NCI-H146 (cell line): ENCODE results near the gene CELF4.

Experiments
- DNase-seq: peaks from one replicate; lab custom pipeline; 2025; lab: John Stamatoyannopoulos, UW

CELF4 gene

GRCh38 chr18:37318360-37319355 lies 246.9 kb downstream of the CELF4 start:
- DNase-seq, result no peak

- DNase-seq, result no peak
These were observed 248.1 kb downstream of the CELF4 start for GRCh38 chr18:37317486-37317885.

GRCh38 chr18:37316468-37316867 lies 249.1 kb downstream of the CELF4 start:
- DNase-seq, result no peak

GRCh38 chr18:37315935-37316334 lies 249.7 kb downstream of the CELF4 start:
- peak; percentile 91 for DNase-seq

- no peak for DNase-seq
These were observed 251.1 kb downstream of the CELF4 start for GRCh38 chr18:37314534-37314933.

GRCh38 chr18:37313624-37314023 lies 252.0 kb downstream of the CELF4 start:
- DNase-seq, result no peak

- peak; percentile 35 for DNase-seq
These were observed 255.7 kb downstream of the CELF4 start for GRCh38 chr18:37309861-37310260.

- no peak for DNase-seq
These were observed 256.5 kb downstream of the CELF4 start for GRCh38 chr18:37309059-37309458.

GRCh38 chr18:37307181-37307580 lies 258.4 kb downstream of the CELF4 start:
- no peak for DNase-seq

GRCh38 chr18:37306432-37306831 lies 259.2 kb downstream of the CELF4 start:
- DNase-seq, result no peak

- peak; percentile 22 for DNase-seq
These were observed 260.5 kb downstream of the CELF4 start for GRCh38 chr18:37305066-37305465.

GRCh38 chr18:37304012-37304680 lies 261.5 kb downstream of the CELF4 start:
- DNase-seq, result no peak

- DNase-seq, result no peak
These were observed 262.6 kb downstream of the CELF4 start for GRCh38 chr18:37303009-37303408.

- no peak for DNase-seq
These were observed 263.1 kb downstream of the CELF4 start for GRCh38 chr18:37302519-37302918.

GRCh38 chr18:37299471-37300304 lies 265.9 kb downstream of the CELF4 start:
- peak; percentile 94 for DNase-seq

- peak; percentile 22 for DNase-seq
These were observed 266.8 kb downstream of the CELF4 start for GRCh38 chr18:37298816-37299215.

- DNase-seq, result no peak
These were observed 268.5 kb downstream of the CELF4 start for GRCh38 chr18:37297106-37297505.

GRCh38 chr18:37294951-37295350 lies 270.6 kb downstream of the CELF4 start:
- peak; percentile 58 for DNase-seq

- no peak for DNase-seq
These were observed 272.2 kb downstream of the CELF4 start for GRCh38 chr18:37293359-37293758.

GRCh38 chr18:37289423-37289822 lies 276.2 kb downstream of the CELF4 start:
- DNase-seq, result no peak

- no peak for DNase-seq
These were observed 278.0 kb downstream of the CELF4 start for GRCh38 chr18:37287601-37288000.

GRCh38 chr18:37286801-37287200 lies 278.8 kb downstream of the CELF4 start:
- no peak for DNase-seq
